NT2/D1 (cell line): ENCODE data around the gene PKP1.

Experiments
- YY1 ChIP-seq: IDR thresholded peaks from 2 replicates; pipeline ENCODE4 v1.6.1; 2011; ENCODE audit not compliant: insufficient read length, insufficient read depth
- ZNF274 ChIP-seq: IDR thresholded peaks from 2 replicates; pipeline ENCODE4 v1.6.1; 2011; ENCODE audit warnings: mild to moderate bottlenecking, low read depth, low read length

GRCh38 chr1:201369209-201369608, 85.9 kb downstream of the PKP1 start:
- no peak for TF ChIP-seq YY1
- TF ChIP-seq ZNF274, result no peak
